A673 (cell line): ENCODE data around the gene NOTCH3. TPM values are rescaled to one million over a fixed set of nuclear protein-coding genes. Genes with fewer than 3 reads are reported as not detected.

Experiments
- BruUV-seq: library from RNA; stranded (reverse); fragments of 400-500 nt; replicated peaks from 2 replicates; lab custom pipeline; 2021; lab: Mats Ljungman, UMichigan
- CTCF ChIA-PET: fragments of 300-600 bp; sonication (Branson Sonifier 250); formaldehyde crosslinking; loops from one replicate; lab custom pipeline; 2022; ENCODE audit warnings: antibody characterized with exemption; lab: Charles Lee
- POLR2A ChIA-PET: fragments of 300-600 bp; sonication (Branson Sonifier 250); formaldehyde crosslinking; loops from one replicate; lab custom pipeline; 2022; ENCODE audit warnings: antibody characterized with exemption; ENCODE audit not compliant: low non-redundant PET; lab: Charles Lee
- DNase-seq: peaks from one replicate; pipeline ENCODE4 v3.0.0-alpha.2; 2015; ENCODE audit warnings: low spot score
- H3K27ac ChIP-seq: fragments of 200-600 bp; sonication (generic); 2 replicates; pipeline ENCODE4 v1.5.1; 2016; ENCODE audit warnings: mixed run types, low read depth, mild to moderate bottlenecking, mixed read lengths, antibody characterized with exemption, low read length; ENCODE audit not compliant: poor library complexity, severe bottlenecking
- H3K27me3 ChIP-seq: fragments of 200-600 bp; sonication (generic); replicated peaks from 2 replicates; pipeline ENCODE4 v1.6.1; 2017; ENCODE audit warnings: mixed run types, low read depth, mild to moderate bottlenecking, mixed read lengths, antibody characterized with exemption, low read length; ENCODE audit not compliant: insufficient read depth, poor library complexity
- H3K36me3 ChIP-seq: fragments of 200-600 bp; sonication (generic); 2 replicates; pipeline ENCODE4 v1.6.1; 2016; ENCODE audit warnings: mixed run types, mild to moderate bottlenecking, mixed read lengths, antibody characterized with exemption, low read length; ENCODE audit not compliant: insufficient read depth, poor library complexity, severe bottlenecking
- H3K4me1 ChIP-seq: fragments of 200-600 bp; sonication (generic); 2 replicates; pipeline ENCODE4 v1.6.1; 2017; ENCODE audit warnings: mixed run types, mild to moderate bottlenecking, mixed read lengths, antibody characterized with exemption, low read length; ENCODE audit not compliant: insufficient read depth, poor library complexity, severe bottlenecking
- H3K4me3 ChIP-seq: fragments of 200-600 bp; sonication (generic); 2 replicates; pipeline ENCODE4 v1.5.1; 2016; ENCODE audit warnings: low read depth, mixed run types, mild to moderate bottlenecking, mixed read lengths, low read length; ENCODE audit not compliant: poor library complexity, severe bottlenecking
- H3K9me3 ChIP-seq: fragments of 200-600 bp; sonication (generic); 2 replicates; pipeline ENCODE4 v1.6.1; 2016; ENCODE audit warnings: mixed run types, low read depth, mild to moderate bottlenecking, mixed read lengths, antibody characterized with exemption, low read length; ENCODE audit not compliant: poor library complexity, severe bottlenecking
- CTCF ChIP-seq: fragments of 300-800, 200-600 bp; sonication (generic); conservative IDR thresholded peaks from 2 replicates; pipeline ENCODE4 v1.5.1; 2017; ENCODE audit warnings: low read depth, mild to moderate bottlenecking, antibody characterized with exemption, low read length, moderate library complexity, mixed read lengths
- EZH2 ChIP-seq: fragments of 200-600 bp; sonication (generic); IDR thresholded peaks from 2 replicates; pipeline ENCODE4 v1.6.1; 2017; ENCODE audit warnings: borderline replicate concordance, low read depth, mild to moderate bottlenecking, mixed read lengths, antibody characterized with exemption, low read length; ENCODE audit not compliant: poor library complexity, severe bottlenecking
- intact Hi-C: fragments of 100-400 bp; cut with micrococcal nuclease; formaldehyde crosslinking; loops from one replicate; pipeline ENCODE4 v1.10.0; 2022; ENCODE audit not compliant: unreplicated experiment
- total RNA-seq: library from RNA; stranded (reverse); gene quantifications from 2 replicates; pipeline ENCODE4 v1.2.3, GENCODE V29; 2021

NOTCH3 gene
- total RNA-seq, 1 experiment from 2014 or later = 19.7 TPM

DNA sequence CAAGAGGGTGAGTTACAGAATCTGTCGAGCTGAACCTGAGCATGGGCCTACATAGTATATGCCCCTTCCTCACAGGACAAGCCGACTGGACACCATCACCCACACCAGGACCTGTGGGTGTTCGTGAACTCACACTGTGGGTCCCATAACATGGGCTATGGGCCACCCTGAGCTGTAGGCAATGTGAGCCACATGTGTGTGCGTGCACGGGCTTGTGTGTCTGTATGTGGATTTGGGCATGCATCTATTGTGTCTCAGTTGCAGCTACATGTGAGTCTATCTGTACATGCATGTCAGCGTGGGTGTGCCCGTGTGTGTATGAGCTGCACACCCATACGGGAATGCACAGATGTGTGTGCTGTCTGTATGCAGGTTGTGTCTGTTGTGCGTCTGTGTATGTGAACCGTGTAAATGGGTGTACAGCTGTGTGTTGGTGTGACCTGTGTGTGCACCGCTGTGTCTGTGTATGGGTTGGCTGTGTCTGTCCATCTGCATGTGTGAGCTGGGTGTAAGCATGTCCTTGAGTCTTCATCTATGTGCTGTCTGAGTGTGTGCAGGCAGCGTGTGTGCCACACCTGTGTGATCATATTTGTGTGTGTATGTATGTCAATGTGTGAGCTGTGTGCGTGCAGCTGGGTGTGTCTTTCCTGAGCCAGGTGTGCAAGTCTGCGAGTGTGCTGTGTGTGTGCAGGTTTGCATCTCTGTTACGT is 1.7 kb downstream of the NOTCH3 start:
- no peaks in the 10 kb centered on the region for H3K9me3 ChIP-seq
- ChIA-PET POLR2A (no interaction called here), CTCF (no interaction called here)
- H3K36me3 ChIP-seq = peaks cover 4% of the 10 kb centered on the region
- no peak for DNase-seq
- peak overlapping the region; percentile 90 for H3K4me3 ChIP-seq
- peaks cover 11% of the 10 kb centered on the region for H3K4me1 ChIP-seq
- no peak for TF ChIP-seq CTCF
- TF ChIP-seq EZH2 = no peak
- intact Hi-C loops = no loop called here
- no peak overlapping the region for H3K27ac ChIP-seq
- H3K27me3 ChIP-seq = no peaks in the 10 kb centered on the region
- BruUV-seq = no TSS peak

GRCh38 chr19:15197942-15198341 is 2.9 kb downstream of the NOTCH3 start:
- intact Hi-C loops = no loop called here
- Histone ChIP-seq H3K4me1 (peaks cover 11% of the 10 kb centered on the region), H3K36me3 (peaks cover 4% of the 10 kb centered on the region), H3K9me3 (no peaks in the 10 kb centered on the region), H3K27ac (no peak overlapping the region), H3K4me3 (no peak overlapping the region), H3K27me3 (no peaks in the 10 kb centered on the region)
- BruUV-seq = no TSS peak
- POLR2A ChIA-PET = no interaction called here
- TF ChIP-seq CTCF (no peak), EZH2 (no peak)
- CTCF ChIA-PET = no interaction called here
- no peak for DNase-seq

GRCh38 chr19:15197275-15197941 is 3.4 kb downstream of the NOTCH3 start:
- Histone ChIP-seq H3K9me3 (no peaks in the 10 kb centered on the region), H3K27me3 (no peaks in the 10 kb centered on the region), H3K4me1 (peaks cover 11% of the 10 kb centered on the region), H3K36me3 (peaks cover 4% of the 10 kb centered on the region), H3K4me3 (no peak overlapping the region), H3K27ac (no peak overlapping the region)
- no TSS peak for BruUV-seq
- ChIA-PET CTCF (no interaction called here), POLR2A (no interaction called here)
- no peak for DNase-seq
- intact Hi-C loops = no loop called here
- TF ChIP-seq CTCF (no peak), EZH2 (no peak)
